HepG2 (cell line): ENCODE measurements around the gene HMMR. TPM values are rescaled to one million over a fixed set of nuclear protein-coding genes. Genes with fewer than 3 reads are reported as not detected.

ENCODE experiments used
- DNMT1 ChIP-seq: sonication (generic); formaldehyde crosslinking; IDR thresholded peaks from 2 replicates; pipeline ENCODE4 v1.5.1; 2020; ENCODE audit warnings: mild to moderate bottlenecking, missing genetic modification reagents
- ETV5 ChIP-seq: IDR thresholded peaks from 2 replicates; pipeline ENCODE4 v1.6.1; 2018; ENCODE audit warnings: missing biosample characterization, missing genetic modification reagents, inconsistent platforms, borderline replicate concordance
- KLF13 ChIP-seq: sonication (generic); formaldehyde crosslinking; IDR thresholded peaks from 2 replicates; pipeline ENCODE4 v1.4.0; 2020; ENCODE audit warnings: mild to moderate bottlenecking, missing genetic modification reagents
- MEIS2 ChIP-seq: sonication (generic); formaldehyde crosslinking; IDR thresholded peaks from 2 replicates; pipeline ENCODE4 v1.9.0; 2021; ENCODE audit warnings: mild to moderate bottlenecking, missing genetic modification reagents
- NBN ChIP-seq: fragments of 450-650 bp; conservative IDR thresholded peaks from 2 replicates; pipeline ENCODE4 v1.6.1; 2017
- PHF20 ChIP-seq: sonication (generic); formaldehyde crosslinking; IDR thresholded peaks from 2 replicates; pipeline ENCODE4 v1.5.0; 2020; ENCODE audit warnings: mild to moderate bottlenecking, missing genetic modification reagents
- SMARCE1 ChIP-seq: fragments of 450-650 bp; IDR thresholded peaks from 2 replicates; pipeline ENCODE4 v1.6.1; 2017; ENCODE audit warnings: borderline replicate concordance
- TCF7 ChIP-seq: sonication (generic); IDR thresholded peaks from 2 replicates; pipeline ENCODE4 v1.6.1; 2016; ENCODE audit warnings: antibody characterized with exemption, low read depth
- ZMYM3 ChIP-seq: sonication (generic); formaldehyde crosslinking; IDR thresholded peaks from 2 replicates; pipeline ENCODE4 v1.5.1; 2020; ENCODE audit warnings: mild to moderate bottlenecking, missing genetic modification reagents
- ZNF501 ChIP-seq: sonication (generic); formaldehyde crosslinking; IDR thresholded peaks from 2 replicates; pipeline ENCODE4 v1.5.1; 2020; ENCODE audit warnings: mild to moderate bottlenecking, moderate library complexity, missing genetic modification reagents
- ZNF598 ChIP-seq: sonication (generic); formaldehyde crosslinking; IDR thresholded peaks from 2 replicates; pipeline ENCODE4 v1.5.1; 2020; ENCODE audit warnings: mild to moderate bottlenecking, missing genetic modification reagents, borderline replicate concordance
- ZNF839 ChIP-seq: sonication (generic); formaldehyde crosslinking; IDR thresholded peaks from 2 replicates; pipeline ENCODE4 v1.4.0; 2020; ENCODE audit warnings: missing genetic modification reagents, mild to moderate bottlenecking, borderline replicate concordance
- polyA plus RNA-seq, 8 experiments: library from polyadenylated mRNA; depleted of rRNA in 3 of 8; stranded (reverse) in 7 of 8; unstranded in 1 of 8; fragments of >200 nt; fragmentation: Illumina TruSeq in 4 of 8; extraction: Trizol in 4 of 8; gene quantifications; 2 replicates each; pipeline versions ENCODE4 v1.2.1 to v1.2.3, GENCODE V29; 2011 to 2016; ENCODE audit warnings: low read depth in 4 of 8, missing spikeins in 1 of 8, mixed read lengths in 1 of 8; ENCODE audit not compliant: insufficient read depth in 1 of 8
- total RNA-seq, 5 experiments: library from RNA; depleted of rRNA; stranded (reverse); fragments of >200 nt; fragmentation: Illumina TruSeq; extraction: Trizol; gene quantifications; 2 replicates each; pipeline ENCODE4 v1.2.3, GENCODE V29; 2016; ENCODE audit warnings: low read depth in 1 of 5
- TF ChIP-seq, protein P1 (sequence below): IDR thresholded peaks from 2 replicates; pipeline ENCODE4 v1.6.1; 2016
- TF ChIP-seq, protein P2 (sequence below): sonication (generic); formaldehyde crosslinking; IDR thresholded peaks from 2 replicates; pipeline ENCODE4 v1.5.1; 2020; ENCODE audit warnings: mild to moderate bottlenecking, missing genetic modification reagents, borderline replicate concordance
- TF ChIP-seq, protein P3 (sequence below): IDR thresholded peaks from 2 replicates; pipeline ENCODE4 v1.6.1; 2016; ENCODE audit warnings: low read depth, control low read depth
- TF ChIP-seq, protein P4 (sequence below): sonication (generic); formaldehyde crosslinking; IDR thresholded peaks from 2 replicates; pipeline ENCODE4 v1.5.0; 2020; ENCODE audit warnings: missing genetic modification reagents
- TF ChIP-seq, protein P5 (sequence below), 2 experiments: fragments of 450-650 bp in 1 of 2; sonication (generic) in 1 of 2; formaldehyde crosslinking; IDR thresholded peaks; 2 replicates each; pipeline versions ENCODE4 v1.5.0 to v1.8.0; 2020 to 2022; ENCODE audit warnings: mild to moderate bottlenecking in 1 of 2, missing genetic modification reagents in 1 of 2

HMMR gene
- total and polyA plus RNA-seq, 2 of the 13 experiments (the other 11 are each of a cell fraction or from before 2014, with no cell fraction given), result 8.5 to 48.3 TPM

DNA sequence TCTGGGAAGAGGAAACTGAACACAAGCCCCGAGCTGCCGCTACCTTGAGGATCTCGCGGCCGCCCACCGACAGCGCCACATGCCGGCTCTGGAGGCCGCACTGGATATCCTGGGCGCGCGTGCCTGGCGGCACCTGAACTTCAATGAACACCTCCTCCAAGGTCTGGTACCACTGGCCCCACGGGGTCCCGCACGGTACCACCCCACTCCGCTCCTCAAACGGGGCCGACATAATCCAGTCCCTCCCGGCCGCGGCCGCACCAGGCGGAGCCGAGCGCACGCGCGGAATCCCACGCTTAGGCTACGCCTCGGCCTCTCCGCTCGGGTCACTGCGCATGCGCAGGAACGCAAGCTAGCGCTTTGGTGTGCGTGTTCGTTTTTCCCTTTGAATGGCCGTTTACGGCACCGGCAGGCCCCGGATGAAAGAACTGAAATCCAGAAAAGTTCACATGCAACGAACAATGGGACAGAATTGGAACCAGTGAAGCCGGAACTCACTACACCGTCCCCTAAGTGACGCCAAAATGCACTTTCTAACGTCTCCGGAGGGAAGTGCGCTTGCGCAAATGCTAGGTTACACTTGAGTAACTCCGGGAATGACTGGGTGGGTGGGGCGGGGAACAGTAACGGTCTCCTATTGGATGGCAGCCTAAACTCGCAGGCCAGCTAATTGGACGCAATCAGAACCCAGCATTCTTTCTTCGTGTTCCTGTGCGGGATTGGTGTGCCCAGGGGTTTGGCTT is 442 bp upstream of the HMMR start, which contains the start of gene NUDCD2 (continued):
- TF ChIP-seq KLF13 (CRISPR knock-in tag) (no peak), ZMYM3 (peak; percentile 22; the same call in 1 of the 2 replicates), ZNF598 (CRISPR knock-in tag) (peak; percentile 92), NBN (no peak), DNMT1 (no peak), MEIS2 (CRISPR knock-in tag) (no peak; the same call in 1 of the 2 replicates), ETV5 (no peak; the same call in none of the 2 replicates), TCF7 (no peak), ZNF839 (CRISPR knock-in tag) (peak; percentile 82; the same call in 1 of the 2 replicates), ZNF501 (peak; percentile 92), SMARCE1 (no peak), PHF20 (CRISPR knock-in tag) (peak; percentile 71)
- TF ChIP-seq, protein P1, sequence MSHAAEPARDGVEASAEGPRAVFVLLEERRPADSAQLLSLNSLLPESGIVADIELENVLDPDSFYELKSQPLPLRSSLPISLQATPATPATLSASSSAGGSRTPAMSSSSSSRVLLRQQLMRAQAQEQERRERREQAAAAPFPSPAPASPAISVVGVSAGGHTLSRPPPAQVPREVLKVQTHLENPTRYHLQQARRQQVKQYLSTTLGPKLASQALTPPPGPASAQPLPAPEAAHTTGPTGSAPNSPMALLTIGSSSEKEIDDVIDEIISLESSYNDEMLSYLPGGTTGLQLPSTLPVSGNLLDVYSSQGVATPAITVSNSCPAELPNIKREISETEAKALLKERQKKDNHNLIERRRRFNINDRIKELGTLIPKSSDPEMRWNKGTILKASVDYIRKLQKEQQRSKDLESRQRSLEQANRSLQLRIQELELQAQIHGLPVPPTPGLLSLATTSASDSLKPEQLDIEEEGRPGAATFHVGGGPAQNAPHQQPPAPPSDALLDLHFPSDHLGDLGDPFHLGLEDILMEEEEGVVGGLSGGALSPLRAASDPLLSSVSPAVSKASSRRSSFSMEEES (CRISPR knock-in tag), result peak; percentile 51; the same call in 1 of the 2 replicates
- TF ChIP-seq, protein P2, sequence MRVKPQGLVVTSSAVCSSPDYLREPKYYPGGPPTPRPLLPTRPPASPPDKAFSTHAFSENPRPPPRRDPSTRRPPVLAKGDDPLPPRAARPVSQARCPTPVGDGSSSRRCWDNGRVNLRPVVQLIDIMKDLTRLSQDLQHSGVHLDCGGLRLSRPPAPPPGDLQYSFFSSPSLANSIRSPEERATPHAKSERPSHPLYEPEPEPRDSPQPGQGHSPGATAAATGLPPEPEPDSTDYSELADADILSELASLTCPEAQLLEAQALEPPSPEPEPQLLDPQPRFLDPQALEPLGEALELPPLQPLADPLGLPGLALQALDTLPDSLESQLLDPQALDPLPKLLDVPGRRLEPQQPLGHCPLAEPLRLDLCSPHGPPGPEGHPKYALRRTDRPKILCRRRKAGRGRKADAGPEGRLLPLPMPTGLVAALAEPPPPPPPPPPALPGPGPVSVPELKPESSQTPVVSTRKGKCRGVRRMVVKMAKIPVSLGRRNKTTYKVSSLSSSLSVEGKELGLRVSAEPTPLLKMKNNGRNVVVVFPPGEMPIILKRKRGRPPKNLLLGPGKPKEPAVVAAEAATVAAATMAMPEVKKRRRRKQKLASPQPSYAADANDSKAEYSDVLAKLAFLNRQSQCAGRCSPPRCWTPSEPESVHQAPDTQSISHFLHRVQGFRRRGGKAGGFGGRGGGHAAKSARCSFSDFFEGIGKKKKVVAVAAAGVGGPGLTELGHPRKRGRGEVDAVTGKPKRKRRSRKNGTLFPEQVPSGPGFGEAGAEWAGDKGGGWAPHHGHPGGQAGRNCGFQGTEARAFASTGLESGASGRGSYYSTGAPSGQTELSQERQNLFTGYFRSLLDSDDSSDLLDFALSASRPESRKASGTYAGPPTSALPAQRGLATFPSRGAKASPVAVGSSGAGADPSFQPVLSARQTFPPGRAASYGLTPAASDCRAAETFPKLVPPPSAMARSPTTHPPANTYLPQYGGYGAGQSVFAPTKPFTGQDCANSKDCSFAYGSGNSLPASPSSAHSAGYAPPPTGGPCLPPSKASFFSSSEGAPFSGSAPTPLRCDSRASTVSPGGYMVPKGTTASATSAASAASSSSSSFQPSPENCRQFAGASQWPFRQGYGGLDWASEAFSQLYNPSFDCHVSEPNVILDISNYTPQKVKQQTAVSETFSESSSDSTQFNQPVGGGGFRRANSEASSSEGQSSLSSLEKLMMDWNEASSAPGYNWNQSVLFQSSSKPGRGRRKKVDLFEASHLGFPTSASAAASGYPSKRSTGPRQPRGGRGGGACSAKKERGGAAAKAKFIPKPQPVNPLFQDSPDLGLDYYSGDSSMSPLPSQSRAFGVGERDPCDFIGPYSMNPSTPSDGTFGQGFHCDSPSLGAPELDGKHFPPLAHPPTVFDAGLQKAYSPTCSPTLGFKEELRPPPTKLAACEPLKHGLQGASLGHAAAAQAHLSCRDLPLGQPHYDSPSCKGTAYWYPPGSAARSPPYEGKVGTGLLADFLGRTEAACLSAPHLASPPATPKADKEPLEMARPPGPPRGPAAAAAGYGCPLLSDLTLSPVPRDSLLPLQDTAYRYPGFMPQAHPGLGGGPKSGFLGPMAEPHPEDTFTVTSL (CRISPR knock-in tag), result no peak
- TF ChIP-seq, protein P3, sequence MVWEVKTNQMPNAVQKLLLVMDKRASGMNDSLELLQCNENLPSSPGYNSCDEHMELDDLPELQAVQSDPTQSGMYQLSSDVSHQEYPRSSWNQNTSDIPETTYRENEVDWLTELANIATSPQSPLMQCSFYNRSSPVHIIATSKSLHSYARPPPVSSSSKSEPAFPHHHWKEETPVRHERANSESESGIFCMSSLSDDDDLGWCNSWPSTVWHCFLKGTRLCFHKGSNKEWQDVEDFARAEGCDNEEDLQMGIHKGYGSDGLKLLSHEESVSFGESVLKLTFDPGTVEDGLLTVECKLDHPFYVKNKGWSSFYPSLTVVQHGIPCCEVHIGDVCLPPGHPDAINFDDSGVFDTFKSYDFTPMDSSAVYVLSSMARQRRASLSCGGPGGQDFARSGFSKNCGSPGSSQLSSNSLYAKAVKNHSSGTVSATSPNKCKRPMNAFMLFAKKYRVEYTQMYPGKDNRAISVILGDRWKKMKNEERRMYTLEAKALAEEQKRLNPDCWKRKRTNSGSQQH (CRISPR knock-in tag), result peak; percentile 39; the same call in 1 of the 2 replicates
- TF ChIP-seq, protein P4, sequence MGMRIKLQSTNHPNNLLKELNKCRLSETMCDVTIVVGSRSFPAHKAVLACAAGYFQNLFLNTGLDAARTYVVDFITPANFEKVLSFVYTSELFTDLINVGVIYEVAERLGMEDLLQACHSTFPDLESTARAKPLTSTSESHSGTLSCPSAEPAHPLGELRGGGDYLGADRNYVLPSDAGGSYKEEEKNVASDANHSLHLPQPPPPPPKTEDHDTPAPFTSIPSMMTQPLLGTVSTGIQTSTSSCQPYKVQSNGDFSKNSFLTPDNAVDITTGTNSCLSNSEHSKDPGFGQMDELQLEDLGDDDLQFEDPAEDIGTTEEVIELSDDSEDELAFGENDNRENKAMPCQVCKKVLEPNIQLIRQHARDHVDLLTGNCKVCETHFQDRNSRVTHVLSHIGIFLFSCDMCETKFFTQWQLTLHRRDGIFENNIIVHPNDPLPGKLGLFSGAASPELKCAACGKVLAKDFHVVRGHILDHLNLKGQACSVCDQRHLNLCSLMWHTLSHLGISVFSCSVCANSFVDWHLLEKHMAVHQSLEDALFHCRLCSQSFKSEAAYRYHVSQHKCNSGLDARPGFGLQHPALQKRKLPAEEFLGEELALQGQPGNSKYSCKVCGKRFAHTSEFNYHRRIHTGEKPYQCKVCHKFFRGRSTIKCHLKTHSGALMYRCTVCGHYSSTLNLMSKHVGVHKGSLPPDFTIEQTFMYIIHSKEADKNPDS (CRISPR knock-in tag), result no peak
- TF ChIP-seq, protein P5, sequence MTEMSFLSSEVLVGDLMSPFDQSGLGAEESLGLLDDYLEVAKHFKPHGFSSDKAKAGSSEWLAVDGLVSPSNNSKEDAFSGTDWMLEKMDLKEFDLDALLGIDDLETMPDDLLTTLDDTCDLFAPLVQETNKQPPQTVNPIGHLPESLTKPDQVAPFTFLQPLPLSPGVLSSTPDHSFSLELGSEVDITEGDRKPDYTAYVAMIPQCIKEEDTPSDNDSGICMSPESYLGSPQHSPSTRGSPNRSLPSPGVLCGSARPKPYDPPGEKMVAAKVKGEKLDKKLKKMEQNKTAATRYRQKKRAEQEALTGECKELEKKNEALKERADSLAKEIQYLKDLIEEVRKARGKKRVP (CRISPR knock-in tag; IDR thresholded peaks at IDR 0.05), result no peak; a peak in 1 of 4 replicates
